Neural cell (in vitro differentiated cells): ENCODE measurements around the gene EXO1. TPM values are rescaled to one million over a fixed set of nuclear protein-coding genes. Genes with fewer than 3 reads are reported as not detected.

Source experiments
- H2AFZ ChIP-seq: fragments of 200-600, 300-800 bp; sonication (generic), shearing (Covaris generic); 2 replicates; pipeline ENCODE4 v1.6.0; 2014; ENCODE audit warnings: low read depth, mild to moderate bottlenecking, antibody characterized with exemption, low read length, moderate library complexity
- H3F3A ChIP-seq: fragments of 200-600 bp; shearing (Covaris generic); 2 replicates; pipeline ENCODE4 v1.6.1; 2016; ENCODE audit warnings: mild to moderate bottlenecking, moderate library complexity, mixed read lengths, antibody characterized with exemption, low read length; ENCODE audit not compliant: insufficient read depth, poor library complexity, severe bottlenecking
- H3K27ac ChIP-seq: fragments of 200-600, 300-800 bp; sonication (generic), shearing (Covaris generic); 2 replicates; pipeline ENCODE4 v1.5.1; 2014; ENCODE audit warnings: mild to moderate bottlenecking, low read length, moderate library complexity
- H3K27me3 ChIP-seq: fragments of 300-800, 200-600 bp; sonication (generic), shearing (Covaris generic); 2 replicates; pipeline ENCODE4 v1.6.0; 2014; ENCODE audit warnings: mild to moderate bottlenecking, low read depth, low read length, moderate library complexity; ENCODE audit not compliant: insufficient read depth
- H3K36me3 ChIP-seq: fragments of 300-800, 200-600 bp; sonication (generic), shearing (Covaris generic); 2 replicates; pipeline ENCODE4 v1.5.1; 2014; ENCODE audit warnings: mild to moderate bottlenecking, antibody characterized with exemption, low read length, moderate library complexity; ENCODE audit not compliant: insufficient read depth
- H3K4me2 ChIP-seq: fragments of 300-800, 200-600 bp; sonication (generic), shearing (Covaris generic); 2 replicates; pipeline ENCODE4 v1.6.0; 2014; ENCODE audit warnings: mild to moderate bottlenecking, low read length
- H3K4me3 ChIP-seq: fragments of 300-800, 200-600 bp; sonication (generic), shearing (Covaris generic); 2 replicates; pipeline ENCODE4 v1.5.1; 2014; ENCODE audit warnings: mild to moderate bottlenecking, low read length, moderate library complexity
- H3K79me2 ChIP-seq: fragments of 200-600 bp; shearing (Covaris generic); replicated peaks from 2 replicates; pipeline ENCODE4 v1.6.0; 2014; ENCODE audit warnings: mild to moderate bottlenecking, low read length, moderate library complexity; ENCODE audit not compliant: insufficient read depth
- H3K9ac ChIP-seq: fragments of 300-800, 200-600 bp; sonication (generic), shearing (Covaris generic); 2 replicates; pipeline ENCODE4 v1.6.1; 2016; ENCODE audit warnings: mild to moderate bottlenecking, low read length, mixed read lengths
- H3K9me2 ChIP-seq: fragments of 200-600 bp; shearing (Covaris generic); 2 replicates; pipeline ENCODE4 v1.6.1; 2016; ENCODE audit warnings: mild to moderate bottlenecking, low read length, mixed read lengths; ENCODE audit not compliant: insufficient read depth
- H3K9me3 ChIP-seq: fragments of 200-600, 300-800 bp; sonication (generic), shearing (Covaris generic); 2 replicates; pipeline ENCODE4 v1.6.1; 2016; ENCODE audit warnings: mild to moderate bottlenecking, mixed run types, low read length, moderate library complexity, mixed read lengths
- H4K20me1 ChIP-seq: fragments of 200-600 bp; shearing (Covaris generic); 2 replicates; pipeline ENCODE4 v1.6.1; 2016; ENCODE audit warnings: mild to moderate bottlenecking, mixed run types; ENCODE audit not compliant: insufficient read depth
- EP300 ChIP-seq: fragments of 450-650 bp; conservative IDR thresholded peaks from 2 replicates; pipeline ENCODE4 v1.6.1; 2014; ENCODE audit warnings: antibody characterized with exemption, mild to moderate bottlenecking, moderate library complexity; ENCODE audit not compliant: poor library complexity, severe bottlenecking
- EZH2 ChIP-seq: fragments of 200-600, 300-800 bp; shearing (Covaris generic), sonication (generic); IDR thresholded peaks from 2 replicates; pipeline ENCODE4 v1.6.1; 2014; ENCODE audit warnings: antibody characterized with exemption, low read length, borderline replicate concordance, mild to moderate bottlenecking; ENCODE audit not compliant: insufficient read depth, poor library complexity, severe bottlenecking
- MXI1 ChIP-seq: fragments of 450-650 bp; conservative IDR thresholded peaks from 2 replicates; pipeline ENCODE4 v1.6.1; 2014; ENCODE audit warnings: antibody characterized with exemption, mild to moderate bottlenecking; ENCODE audit not compliant: poor library complexity, severe bottlenecking
- POLR2AphosphoS5 ChIP-seq: IDR thresholded peaks from 2 replicates; pipeline ENCODE4 v1.6.1; 2012
- RAD21 ChIP-seq: fragments of 450-650 bp; conservative IDR thresholded peaks from 2 replicates; pipeline ENCODE4 v1.6.1; 2014; ENCODE audit warnings: antibody characterized with exemption, mild to moderate bottlenecking, moderate library complexity
- SMC3 ChIP-seq: fragments of 450-650 bp; conservative IDR thresholded peaks from 2 replicates; pipeline ENCODE4 v1.6.1; 2014; ENCODE audit warnings: antibody characterized with exemption, mild to moderate bottlenecking, moderate library complexity; ENCODE audit not compliant: poor library complexity
- TAF1 ChIP-seq: IDR thresholded peaks from 2 replicates; pipeline ENCODE4 v1.6.1; 2012; ENCODE audit warnings: low read depth
- polyA plus RNA-seq: library from polyadenylated mRNA; depleted of rRNA; stranded (reverse); fragments of >200 nt; gene quantifications from 2 replicates; pipeline ENCODE4 v1.2.3, GENCODE V29; 2014
- TF ChIP-seq, protein P1 (sequence below): IDR thresholded peaks from 2 replicates; pipeline ENCODE4 v1.6.1; 2012; ENCODE audit warnings: borderline replicate concordance
- TF ChIP-seq, protein P2 (sequence below): fragments of 450-650 bp; IDR thresholded peaks from 2 replicates; pipeline ENCODE4 v1.5.1; 2014; ENCODE audit warnings: antibody characterized with exemption, mild to moderate bottlenecking, moderate library complexity; ENCODE audit not compliant: poor library complexity, severe bottlenecking

The EXO1 gene
- polyA plus RNA-seq, 1 donor from 2014 or later = 0.92 TPM

DNA sequence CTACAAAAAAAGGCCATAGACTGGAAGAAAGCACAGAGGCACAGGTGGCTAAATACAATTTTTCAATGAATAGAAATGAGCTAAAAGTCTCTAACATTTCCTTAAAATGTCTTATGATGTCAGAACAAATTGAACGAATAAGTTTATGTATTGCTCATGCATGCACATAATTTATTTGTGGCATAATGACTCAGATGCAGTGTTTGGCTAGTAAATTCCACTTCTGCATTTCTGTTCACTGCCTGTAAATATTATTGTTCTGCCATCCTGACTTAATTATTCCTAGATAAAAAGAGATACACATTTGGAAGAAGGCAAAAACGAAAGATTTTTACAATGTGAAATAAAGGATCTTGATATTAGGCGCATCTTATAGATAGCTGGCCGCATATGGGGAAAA lies 26.6 kb upstream of the EXO1 start:
- H2AFZ ChIP-seq = no peak overlapping the region
- H3K36me3 ChIP-seq = no peaks in the 10 kb centered on the region
- H4K20me1 ChIP-seq = no peaks in the 10 kb centered on the region
- no peak overlapping the region for H3K4me2 ChIP-seq
- no peaks in the 10 kb centered on the region for H3K9me3 ChIP-seq
- H3K9me2 ChIP-seq = no peaks in the 10 kb centered on the region
- H3K79me2 ChIP-seq = no peaks in the 10 kb centered on the region
- no peak overlapping the region for H3K4me3 ChIP-seq
- TF ChIP-seq POLR2AphosphoS5 (no peak), EZH2 (no peak), SMC3 (no peak), RAD21 (no peak)
- TF ChIP-seq, protein P1, sequence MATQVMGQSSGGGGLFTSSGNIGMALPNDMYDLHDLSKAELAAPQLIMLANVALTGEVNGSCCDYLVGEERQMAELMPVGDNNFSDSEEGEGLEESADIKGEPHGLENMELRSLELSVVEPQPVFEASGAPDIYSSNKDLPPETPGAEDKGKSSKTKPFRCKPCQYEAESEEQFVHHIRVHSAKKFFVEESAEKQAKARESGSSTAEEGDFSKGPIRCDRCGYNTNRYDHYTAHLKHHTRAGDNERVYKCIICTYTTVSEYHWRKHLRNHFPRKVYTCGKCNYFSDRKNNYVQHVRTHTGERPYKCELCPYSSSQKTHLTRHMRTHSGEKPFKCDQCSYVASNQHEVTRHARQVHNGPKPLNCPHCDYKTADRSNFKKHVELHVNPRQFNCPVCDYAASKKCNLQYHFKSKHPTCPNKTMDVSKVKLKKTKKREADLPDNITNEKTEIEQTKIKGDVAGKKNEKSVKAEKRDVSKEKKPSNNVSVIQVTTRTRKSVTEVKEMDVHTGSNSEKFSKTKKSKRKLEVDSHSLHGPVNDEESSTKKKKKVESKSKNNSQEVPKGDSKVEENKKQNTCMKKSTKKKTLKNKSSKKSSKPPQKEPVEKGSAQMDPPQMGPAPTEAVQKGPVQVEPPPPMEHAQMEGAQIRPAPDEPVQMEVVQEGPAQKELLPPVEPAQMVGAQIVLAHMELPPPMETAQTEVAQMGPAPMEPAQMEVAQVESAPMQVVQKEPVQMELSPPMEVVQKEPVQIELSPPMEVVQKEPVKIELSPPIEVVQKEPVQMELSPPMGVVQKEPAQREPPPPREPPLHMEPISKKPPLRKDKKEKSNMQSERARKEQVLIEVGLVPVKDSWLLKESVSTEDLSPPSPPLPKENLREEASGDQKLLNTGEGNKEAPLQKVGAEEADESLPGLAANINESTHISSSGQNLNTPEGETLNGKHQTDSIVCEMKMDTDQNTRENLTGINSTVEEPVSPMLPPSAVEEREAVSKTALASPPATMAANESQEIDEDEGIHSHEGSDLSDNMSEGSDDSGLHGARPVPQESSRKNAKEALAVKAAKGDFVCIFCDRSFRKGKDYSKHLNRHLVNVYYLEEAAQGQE = no peak
- TF ChIP-seq, protein P2, sequence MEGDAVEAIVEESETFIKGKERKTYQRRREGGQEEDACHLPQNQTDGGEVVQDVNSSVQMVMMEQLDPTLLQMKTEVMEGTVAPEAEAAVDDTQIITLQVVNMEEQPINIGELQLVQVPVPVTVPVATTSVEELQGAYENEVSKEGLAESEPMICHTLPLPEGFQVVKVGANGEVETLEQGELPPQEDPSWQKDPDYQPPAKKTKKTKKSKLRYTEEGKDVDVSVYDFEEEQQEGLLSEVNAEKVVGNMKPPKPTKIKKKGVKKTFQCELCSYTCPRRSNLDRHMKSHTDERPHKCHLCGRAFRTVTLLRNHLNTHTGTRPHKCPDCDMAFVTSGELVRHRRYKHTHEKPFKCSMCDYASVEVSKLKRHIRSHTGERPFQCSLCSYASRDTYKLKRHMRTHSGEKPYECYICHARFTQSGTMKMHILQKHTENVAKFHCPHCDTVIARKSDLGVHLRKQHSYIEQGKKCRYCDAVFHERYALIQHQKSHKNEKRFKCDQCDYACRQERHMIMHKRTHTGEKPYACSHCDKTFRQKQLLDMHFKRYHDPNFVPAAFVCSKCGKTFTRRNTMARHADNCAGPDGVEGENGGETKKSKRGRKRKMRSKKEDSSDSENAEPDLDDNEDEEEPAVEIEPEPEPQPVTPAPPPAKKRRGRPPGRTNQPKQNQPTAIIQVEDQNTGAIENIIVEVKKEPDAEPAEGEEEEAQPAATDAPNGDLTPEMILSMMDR = no peak
- no peak overlapping the region for H3K9ac ChIP-seq
- H3F3A ChIP-seq = no peaks in the 10 kb centered on the region
- no peaks in the 10 kb centered on the region for H3K27me3 ChIP-seq
- H3K27ac ChIP-seq = no peak overlapping the region

DNA sequence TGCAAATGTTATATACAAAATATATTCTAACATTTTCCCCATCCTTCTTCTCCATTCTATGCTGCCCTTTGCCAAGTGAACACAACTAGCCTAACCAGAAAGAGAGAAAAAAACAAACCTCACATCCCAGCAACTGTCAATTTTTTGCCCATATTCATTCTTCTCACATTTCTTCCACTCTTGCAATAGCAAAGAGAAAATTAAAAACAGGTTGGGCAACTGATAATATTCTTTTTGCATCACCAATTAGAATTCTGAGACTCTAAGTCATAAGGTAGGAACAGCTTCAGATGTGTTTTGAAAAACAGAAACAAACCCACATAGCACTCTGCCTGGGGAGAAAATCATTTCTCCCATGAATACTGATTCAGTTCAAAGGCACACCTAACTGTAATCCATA lies 25.2 kb upstream of the EXO1 start:
- Histone ChIP-seq H3K4me3 (no peak overlapping the region), H2AFZ (no peak overlapping the region), H3F3A (no peaks in the 10 kb centered on the region), H3K27ac (no peak overlapping the region), H3K9me3 (no peaks in the 10 kb centered on the region), H3K27me3 (no peaks in the 10 kb centered on the region), H3K79me2 (no peaks in the 10 kb centered on the region), H4K20me1 (no peaks in the 10 kb centered on the region), H3K9ac (no peak overlapping the region), H3K36me3 (no peaks in the 10 kb centered on the region), H3K4me2 (no peak overlapping the region), H3K9me2 (no peaks in the 10 kb centered on the region)
- TF ChIP-seq EP300 = no peak
- TF ChIP-seq MXI1 = no peak
- TF ChIP-seq POLR2AphosphoS5 = no peak
- TF ChIP-seq TAF1 = no peak
- TF ChIP-seq, protein P2 = no peak
- TF ChIP-seq EZH2 = no peak
- no peak for TF ChIP-seq RAD21
- TF ChIP-seq, protein P1 = no peak
- no peak for TF ChIP-seq SMC3
